Nephron progenitor cell (in vitro differentiated cells): ENCODE results near the gene PTPRD.

Experiments used
- DNase-seq: peaks from one replicate; pipeline ENCODE4 v3.0.0; 2021
- H3K27ac Mint-ChIP-seq: 2 replicates; pipeline ENCODE4 v1.8.0; 2021; ENCODE audit warnings: mild to moderate bottlenecking, moderate library complexity, mixed read lengths
- H3K27me3 Mint-ChIP-seq: 2 replicates; pipeline ENCODE4 v1.8.0; 2021; ENCODE audit warnings: mild to moderate bottlenecking, low read depth, mixed read lengths; ENCODE audit not compliant: poor library complexity
- H3K36me3 Mint-ChIP-seq: 2 replicates; pipeline ENCODE4 v1.8.0; 2021; ENCODE audit warnings: low read depth, mixed read lengths
- H3K4me1 Mint-ChIP-seq: 2 replicates; pipeline ENCODE4 v1.8.0; 2021; ENCODE audit warnings: mixed read lengths
- H3K4me3 Mint-ChIP-seq: 2 replicates; pipeline ENCODE4 v1.8.0; 2021; ENCODE audit warnings: mild to moderate bottlenecking, moderate library complexity, mixed read lengths
- H3K9me3 Mint-ChIP-seq: 2 replicates; pipeline ENCODE4 v1.8.0; 2021; ENCODE audit warnings: mild to moderate bottlenecking, moderate library complexity, mixed read lengths
- TF ChIP-seq, protein P1 (sequence below): fragments of 200-600 bp; sonication (generic); IDR thresholded peaks from 2 replicates; pipeline ENCODE4 v1.5.0; 2021; ENCODE audit warnings: antibody characterized with exemption

Gene PTPRD

DNA sequence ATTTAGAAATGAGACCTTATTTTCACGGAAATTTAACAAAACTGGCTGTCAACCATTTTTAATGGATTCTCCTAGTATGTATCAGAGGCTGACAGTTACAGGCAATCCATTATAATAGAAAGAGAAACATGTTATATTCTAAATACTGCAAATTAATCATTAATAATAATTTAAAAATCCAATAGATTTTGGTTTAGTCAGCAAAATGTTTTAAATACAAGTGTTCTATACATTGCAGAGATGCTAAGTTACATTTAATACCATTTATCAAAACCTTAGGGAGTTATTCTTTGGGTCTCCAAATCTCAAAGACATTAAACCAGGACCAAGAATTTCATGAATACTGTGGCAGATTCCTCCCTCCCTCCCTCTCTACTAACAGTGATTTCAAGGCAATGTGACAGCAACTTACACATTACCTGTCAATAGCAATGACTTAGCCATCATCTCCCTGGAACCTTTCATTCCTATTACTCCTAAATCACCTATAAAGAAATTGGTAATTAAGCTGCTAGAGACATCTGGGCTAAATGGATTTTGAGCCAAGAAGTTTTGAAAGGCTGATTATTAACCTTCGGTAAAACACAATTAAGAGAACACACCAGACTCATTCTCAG, 2044.7 kb downstream of the PTPRD start:
- H3K9me3 Mint-ChIP-seq = no peaks in the 10 kb centered on the region
- no peak overlapping the region for H3K27ac Mint-ChIP-seq
- TF ChIP-seq, protein P1, sequence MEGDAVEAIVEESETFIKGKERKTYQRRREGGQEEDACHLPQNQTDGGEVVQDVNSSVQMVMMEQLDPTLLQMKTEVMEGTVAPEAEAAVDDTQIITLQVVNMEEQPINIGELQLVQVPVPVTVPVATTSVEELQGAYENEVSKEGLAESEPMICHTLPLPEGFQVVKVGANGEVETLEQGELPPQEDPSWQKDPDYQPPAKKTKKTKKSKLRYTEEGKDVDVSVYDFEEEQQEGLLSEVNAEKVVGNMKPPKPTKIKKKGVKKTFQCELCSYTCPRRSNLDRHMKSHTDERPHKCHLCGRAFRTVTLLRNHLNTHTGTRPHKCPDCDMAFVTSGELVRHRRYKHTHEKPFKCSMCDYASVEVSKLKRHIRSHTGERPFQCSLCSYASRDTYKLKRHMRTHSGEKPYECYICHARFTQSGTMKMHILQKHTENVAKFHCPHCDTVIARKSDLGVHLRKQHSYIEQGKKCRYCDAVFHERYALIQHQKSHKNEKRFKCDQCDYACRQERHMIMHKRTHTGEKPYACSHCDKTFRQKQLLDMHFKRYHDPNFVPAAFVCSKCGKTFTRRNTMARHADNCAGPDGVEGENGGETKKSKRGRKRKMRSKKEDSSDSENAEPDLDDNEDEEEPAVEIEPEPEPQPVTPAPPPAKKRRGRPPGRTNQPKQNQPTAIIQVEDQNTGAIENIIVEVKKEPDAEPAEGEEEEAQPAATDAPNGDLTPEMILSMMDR = no peak
- H3K27me3 Mint-ChIP-seq = peaks cover 3% of the 10 kb centered on the region
- H3K4me1 Mint-ChIP-seq = no peaks in the 10 kb centered on the region
- H3K4me3 Mint-ChIP-seq = no peak overlapping the region
- peaks cover 10% of the 10 kb centered on the region for H3K36me3 Mint-ChIP-seq
- DNase-seq = no peak

DNA sequence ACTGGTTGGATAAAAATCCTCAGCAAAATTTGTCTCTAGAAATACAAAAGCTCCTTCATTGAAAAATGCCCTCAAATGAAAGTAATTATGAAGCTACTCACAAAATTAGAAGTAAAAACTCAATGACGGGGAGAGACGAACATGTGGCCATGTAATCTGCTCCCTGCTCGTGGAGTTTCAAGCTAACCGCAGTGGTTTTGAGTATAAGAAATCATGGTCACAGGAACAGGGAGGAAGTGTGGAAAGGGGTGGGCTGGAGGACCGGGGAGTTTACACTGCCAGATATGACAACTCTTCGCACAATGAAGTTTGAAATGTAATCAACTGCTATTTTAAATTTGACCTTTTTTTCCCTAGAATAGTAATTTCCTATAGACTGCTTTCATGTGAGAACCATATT, 2047.8 kb downstream of the PTPRD start:
- Mint-ChIP-seq H3K27me3 (peaks cover 3% of the 10 kb centered on the region), H3K27ac (no peak overlapping the region), H3K4me1 (peaks cover 15% of the 10 kb centered on the region), H3K4me3 (no peak overlapping the region), H3K36me3 (peaks cover 10% of the 10 kb centered on the region), H3K9me3 (no peaks in the 10 kb centered on the region)
- no peak for DNase-seq
- TF ChIP-seq, protein P1 = no peak

DNA sequence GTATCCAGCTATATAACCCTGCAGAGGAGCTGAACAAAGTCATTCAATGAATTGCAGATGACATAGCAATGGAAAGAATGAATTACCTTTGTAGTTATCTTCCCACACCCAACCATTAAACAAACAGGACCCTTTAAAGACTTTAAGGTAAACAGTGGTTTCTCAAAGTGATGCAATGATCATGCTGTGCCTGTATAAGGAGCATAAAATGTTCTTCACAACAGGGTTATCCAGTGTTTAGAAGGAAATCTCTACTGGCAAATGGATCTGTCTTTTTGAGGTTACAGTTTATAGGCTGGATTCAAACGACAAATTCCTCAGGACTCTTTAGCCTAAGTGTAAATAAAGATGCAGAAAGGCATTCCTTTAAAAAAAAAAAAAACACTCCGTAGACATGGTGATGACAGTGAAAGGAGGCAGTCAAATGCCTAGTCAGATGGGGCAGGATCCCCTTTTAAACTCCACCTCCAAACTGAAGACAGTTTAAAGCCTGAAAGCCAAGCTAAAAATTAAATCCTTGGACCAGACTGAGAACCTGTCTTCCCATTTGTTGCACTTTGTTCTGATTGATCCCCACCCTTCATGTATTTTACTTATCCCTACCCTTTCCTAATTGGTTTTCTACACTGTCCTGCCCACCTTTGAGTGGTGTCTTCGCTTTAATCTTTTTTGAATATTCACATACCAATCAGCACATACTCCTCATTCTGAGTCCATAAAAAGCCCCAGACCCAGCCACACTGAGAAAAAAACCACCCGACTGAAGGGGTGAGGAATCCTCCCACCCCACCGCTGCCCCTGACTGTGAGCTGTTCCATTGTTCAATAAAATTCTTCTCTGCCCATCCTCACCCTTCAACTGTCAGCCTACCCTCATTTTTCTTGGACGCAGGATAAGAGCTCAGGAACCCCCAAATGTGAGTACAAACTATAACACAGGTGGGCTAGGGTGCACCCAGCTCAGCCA, 2052.0 kb downstream of the PTPRD start:
- H3K4me3 Mint-ChIP-seq = no peak overlapping the region
- TF ChIP-seq, protein P1 = no peak

DNA sequence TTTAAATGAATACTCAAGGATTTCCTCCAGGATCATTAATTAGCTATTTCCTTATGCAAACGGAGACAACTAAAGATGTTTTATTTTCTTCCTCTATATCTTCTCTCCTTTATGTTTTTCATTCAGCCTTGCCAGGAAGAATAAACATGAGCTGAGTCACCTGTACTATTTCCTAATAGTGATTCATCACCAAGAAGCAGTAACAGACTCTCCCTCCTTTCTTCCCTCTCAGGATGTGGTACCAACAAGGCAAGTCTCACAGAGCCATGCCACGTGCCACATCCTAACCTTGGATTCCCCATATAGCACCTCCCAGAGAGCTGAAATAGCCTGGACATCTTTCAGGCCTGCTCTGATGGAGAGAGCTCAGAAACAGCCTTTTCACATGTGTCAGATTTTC, 2054.6 kb downstream of the PTPRD start:
- H3K27ac Mint-ChIP-seq = no peak overlapping the region
- no peak overlapping the region for H3K4me3 Mint-ChIP-seq
- no peaks in the 10 kb centered on the region for H3K27me3 Mint-ChIP-seq
- peaks cover under 1% of the 10 kb centered on the region for H3K36me3 Mint-ChIP-seq
- peaks cover 19% of the 10 kb centered on the region for H3K4me1 Mint-ChIP-seq
- TF ChIP-seq, protein P1 = no peak
- DNase-seq = no peak
- no peaks in the 10 kb centered on the region for H3K9me3 Mint-ChIP-seq

More for the DNA sequence above, 2052.0 kb downstream of the PTPRD start:
- H3K9me3 Mint-ChIP-seq = no peaks in the 10 kb centered on the region
- DNase-seq = no peak
- H3K36me3 Mint-ChIP-seq = no peaks in the 10 kb centered on the region
- H3K27ac Mint-ChIP-seq = no peak overlapping the region
- H3K27me3 Mint-ChIP-seq = no peaks in the 10 kb centered on the region
- H3K4me1 Mint-ChIP-seq = peaks cover 19% of the 10 kb centered on the region

DNA sequence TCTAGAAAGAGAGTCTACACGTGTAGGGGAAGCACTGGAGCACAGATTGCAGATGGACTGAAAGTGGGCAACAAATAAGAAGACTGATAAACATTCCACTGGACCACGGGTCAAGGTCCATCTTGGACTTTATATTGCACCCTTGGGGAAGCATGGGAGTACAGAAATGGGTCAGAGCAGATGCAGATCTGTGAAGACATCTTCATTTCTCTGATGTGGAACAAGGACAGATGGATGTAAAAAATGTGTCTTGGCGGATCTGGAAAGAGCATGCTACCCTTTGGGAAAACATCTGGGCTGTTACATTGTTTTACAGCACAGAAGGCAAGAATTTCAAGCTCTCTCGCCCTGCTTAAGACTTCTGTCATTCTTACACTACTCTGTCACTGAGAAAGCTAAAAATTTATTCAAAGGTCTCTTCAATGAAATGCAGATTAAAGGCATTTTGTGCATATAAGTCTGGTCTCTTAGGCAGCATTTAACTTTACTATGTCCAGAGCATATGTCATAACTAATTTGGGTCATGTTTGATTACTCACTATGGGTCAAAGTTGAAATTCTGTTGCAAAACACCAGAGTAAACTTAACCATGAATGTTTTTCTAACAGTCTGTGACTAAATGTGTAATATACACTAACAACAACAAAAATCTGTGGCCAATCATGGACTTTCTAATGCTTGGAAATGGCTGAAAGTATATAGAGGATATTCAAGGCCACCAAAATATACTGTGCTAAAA, 2056.9 kb downstream of the PTPRD start:
- Mint-ChIP-seq H3K9me3 (no peaks in the 10 kb centered on the region), H3K27ac (no peak overlapping the region), H3K4me1 (peaks cover 13% of the 10 kb centered on the region), H3K36me3 (peaks cover 15% of the 10 kb centered on the region), H3K27me3 (no peaks in the 10 kb centered on the region), H3K4me3 (no peak overlapping the region)
- DNase-seq = no peak
- TF ChIP-seq, protein P1 = no peak
